HG02588 (cell line): ENCODE measurements around the gene INPP5A.

ENCODE experiments used
- ATAC-seq: cut with Tn5 transposase; IDR thresholded peaks from one replicate; pipeline ENCODE4 v1.9.1; 2021; ENCODE audit warnings: mild to moderate bottlenecking, moderate library complexity; ENCODE audit not compliant: unreplicated experiment

The INPP5A gene

GRCh38 chr10:132746801-132747625 lies 209.4 kb downstream of the INPP5A start:
- no peak for ATAC-seq

- no peak for ATAC-seq
Observed at GRCh38 chr10:132748135-132748534, 210.5 kb downstream of the INPP5A start.

- ATAC-seq: no peak
Observed at GRCh38 chr10:132748545-132749370, 211.2 kb downstream of the INPP5A start.

- no peak for ATAC-seq
Observed at GRCh38 chr10:132749371-132749795, 211.8 kb downstream of the INPP5A start.

- ATAC-seq: no peak
Observed at GRCh38 chr10:132750936-132751335, 213.3 kb downstream of the INPP5A start.

GRCh38 chr10:132752378-132752777 lies 214.8 kb downstream of the INPP5A start:
- ATAC-seq: no peak

- ATAC-seq: no peak
Observed at GRCh38 chr10:132752961-132753360, 215.4 kb downstream of the INPP5A start.

GRCh38 chr10:132753596-132753995 lies 216.0 kb downstream of the INPP5A start:
- ATAC-seq: no peak

GRCh38 chr10:132754071-132754470 lies 216.5 kb downstream of the INPP5A start:
- ATAC-seq: no peak

GRCh38 chr10:132755166-132755711 lies 217.7 kb downstream of the INPP5A start:
- no peak for ATAC-seq

- no peak for ATAC-seq
Observed at GRCh38 chr10:132756591-132756990, 219.0 kb downstream of the INPP5A start.

- no peak for ATAC-seq
Observed at GRCh38 chr10:132757171-132757570, 219.6 kb downstream of the INPP5A start.

GRCh38 chr10:132758865-132759264 lies 221.3 kb downstream of the INPP5A start:
- ATAC-seq: no peak

- ATAC-seq: no peak
Observed at GRCh38 chr10:132761395-132762060, 223.9 kb downstream of the INPP5A start.

GRCh38 chr10:132762267-132762666 lies 224.7 kb downstream of the INPP5A start:
- no peak for ATAC-seq

GRCh38 chr10:132763545-132763944 lies 226.0 kb downstream of the INPP5A start:
- no peak for ATAC-seq

- ATAC-seq: no peak
Observed at GRCh38 chr10:132764108-132764507, 226.5 kb downstream of the INPP5A start.

- ATAC-seq: no peak
Observed at GRCh38 chr10:132765435-132765834, 227.8 kb downstream of the INPP5A start.

GRCh38 chr10:132766291-132766690 lies 228.7 kb downstream of the INPP5A start:
- no peak for ATAC-seq

GRCh38 chr10:132768346-132769248 lies 231.0 kb downstream of the INPP5A start:
- no peak for ATAC-seq
